Erythroblast (primary cell): ENCODE results near the gene CARF.

Experiments
- GATA1 ChIP-seq: IDR thresholded peaks from 2 replicates; pipeline ENCODE4 v1.6.1; 2011; ENCODE audit warnings: low read depth, mild to moderate bottlenecking, control low read depth, low read length, moderate library complexity
- POLR2A ChIP-seq: IDR thresholded peaks from 2 replicates; pipeline ENCODE4 v1.6.1; 2011; ENCODE audit warnings: mild to moderate bottlenecking, low read length

- TF ChIP-seq POLR2A, result no peak
- TF ChIP-seq GATA1, result no peak
These were observed 113.5 kb downstream of the CARF start for GRCh38 chr2:203025592-203025991.
